ENCODE data around the gene CELF4.

CELF4 gene

GRCh38 chr18:37545461-37546271, 19.9 kb downstream of the CELF4 start:
- no peak for TF ChIP-seq CTCF (conservative IDR thresholded peaks at IDR 0.05)
- TF ChIP-seq ZFX (IDR thresholded peaks at IDR 0.05), result no peak
- H3K27ac ChIP-seq, result no peak overlapping the region

GRCh38 chr18:37544713-37545112, 20.9 kb downstream of the CELF4 start:
- H3K27ac ChIP-seq, result no peak overlapping the region
- TF ChIP-seq ZFX (IDR thresholded peaks at IDR 0.05), result no peak
- TF ChIP-seq CTCF (conservative IDR thresholded peaks at IDR 0.05), result no peak

GRCh38 chr18:37544217-37544616, 21.4 kb downstream of the CELF4 start:
- H3K27ac ChIP-seq, result no peak overlapping the region
- TF ChIP-seq ZFX (IDR thresholded peaks at IDR 0.05) (no peak), CTCF (conservative IDR thresholded peaks at IDR 0.05) (no peak)

GRCh38 chr18:37543321-37543720, 22.3 kb downstream of the CELF4 start:
- TF ChIP-seq CTCF (conservative IDR thresholded peaks at IDR 0.05) (no peak), ZFX (IDR thresholded peaks at IDR 0.05) (no peak)
- H3K27ac ChIP-seq, result no peak overlapping the region

- no peak for TF ChIP-seq CTCF (conservative IDR thresholded peaks at IDR 0.05)
- TF ChIP-seq ZFX (IDR thresholded peaks at IDR 0.05), result no peak
- H3K27ac ChIP-seq, result no peak overlapping the region
These were observed 24.1 kb downstream of the CELF4 start for GRCh38 chr18:37541517-37541916.

- no peak overlapping the region for H3K27ac ChIP-seq
These were observed 25.0 kb downstream of the CELF4 start for GRCh38 chr18:37540424-37541138.

More at GRCh38 chr18:37540424-37541138, 25.0 kb downstream of the CELF4 start:
- TF ChIP-seq CTCF (conservative IDR thresholded peaks at IDR 0.05) (no peak), ZFX (IDR thresholded peaks at IDR 0.05) (no peak)

Measured in C4-2B (cell line).